GM12878 (cell line): ENCODE data around the gene SUPT3H. TPM values are rescaled to one million over a fixed set of nuclear protein-coding genes. Genes with fewer than 3 reads are reported as not detected.

Experiments used
- ATAC-seq: fragments of 200-7000 bp; cut with Tn5 transposase; 3 replicates; pipeline ENCODE4 v1.9.1; 2020; ENCODE audit warnings: mild to moderate bottlenecking, moderate library complexity
- BruUV-seq: library from RNA; stranded (reverse); fragments of 400-500 nt; replicated peaks from 2 replicates; lab custom pipeline; 2021; lab: Mats Ljungman, UMichigan
- CTCF ChIA-PET: fragments of 300-600 bp; sonication (Branson Sonifier 250); formaldehyde crosslinking; extraction: SDS; loops from one replicate; lab custom pipeline; 2021; ENCODE audit warnings: inconsistent platforms; lab: Yijun Ruan, JAX
- POLR2A ChIA-PET: fragments of 350-600 bp; formaldehyde crosslinking; extraction: SDS; loops from one replicate; lab custom pipeline; 2021; ENCODE audit warnings: inconsistent platforms; lab: Charles Lee
- RAD21 ChIA-PET: fragments of 300-600 bp; sonication (Branson Sonifier 250); formaldehyde crosslinking; loops from one replicate; lab custom pipeline; 2023; ENCODE audit warnings: antibody characterized with exemption; ENCODE audit not compliant: unreplicated experiment; lab: Charles Lee
- SMC1A ChIA-PET: fragments of 300-600 bp; sonication (Branson Sonifier 250); formaldehyde crosslinking; loops from one replicate; lab custom pipeline; 2023; ENCODE audit not compliant: unreplicated experiment, uncharacterized antibody; lab: Charles Lee
- DNase-seq: peaks from one replicate; pipeline ENCODE4 v3.0.0-alpha.2; 2011; ENCODE audit warnings: low read depth, low spot score
- FAIRE-seq: peaks from 3 replicates; lab custom pipeline; 2011; peaks lifted over from hg19 to GRCh38; lab: Jason Lieb, UNC
- H2AFZ ChIP-seq: 2 replicates; pipeline ENCODE4 v1.6.0; 2011; ENCODE audit warnings: low read depth, low read length, control low read depth; ENCODE audit not compliant: control insufficient read depth
- H3K27ac ChIP-seq: 2 replicates; pipeline ENCODE4 v1.5.1; 2011; ENCODE audit warnings: control low read depth; ENCODE audit not compliant: control insufficient read depth, insufficient read depth
- H3K27me3 ChIP-seq, 2 experiments: replicated peaks in 1 of 2; 2 replicates each; pipeline versions ENCODE4 v1.6.0 to v1.6.1; 2011; ENCODE audit warnings: low read length in 1 of 2; ENCODE audit not compliant: control insufficient read depth in 2 of 2, insufficient read depth in 2 of 2
- H3K36me3 ChIP-seq, 2 experiments: 2 replicates each; pipeline ENCODE4 v1.5.1; 2011; ENCODE audit warnings: low read length in 1 of 2; ENCODE audit not compliant: control insufficient read depth in 2 of 2, insufficient read depth in 2 of 2
- H3K4me1 ChIP-seq: 2 replicates; pipeline ENCODE4 v1.6.1; 2011; ENCODE audit warnings: mild to moderate bottlenecking, low read length, moderate library complexity, mixed read lengths; ENCODE audit not compliant: control insufficient read depth, insufficient read depth
- H3K4me2 ChIP-seq: 2 replicates; pipeline ENCODE4 v1.6.0; 2011; ENCODE audit warnings: control low read depth; ENCODE audit not compliant: control insufficient read depth, insufficient read depth
- H3K4me3 ChIP-seq: fragments of 200-600 bp; sonication (generic); 2 replicates; pipeline ENCODE4 v1.5.1; 2016
- H3K79me2 ChIP-seq: 2 replicates; pipeline ENCODE4 v1.6.0; 2011; ENCODE audit warnings: low read length; ENCODE audit not compliant: control insufficient read depth, insufficient read depth
- H3K9ac ChIP-seq: 2 replicates; pipeline ENCODE4 v1.8.0; 2011; ENCODE audit warnings: low read length, control low read depth, mixed read lengths; ENCODE audit not compliant: control insufficient read depth, insufficient read depth
- H3K9me3 ChIP-seq: replicated peaks from 3 replicates; pipeline ENCODE4 v1.5.1; 2011; ENCODE audit warnings: mild to moderate bottlenecking, low read length; ENCODE audit not compliant: control insufficient read depth, insufficient read depth
- H4K20me1 ChIP-seq: 2 replicates; pipeline ENCODE4 v1.6.0; 2011; ENCODE audit not compliant: control insufficient read depth, insufficient read depth
- BHLHE40 ChIP-seq, 2 experiments: fragments of 450-650 bp in 1 of 2; IDR thresholded peaks; 2 replicates each; pipeline ENCODE4 v1.6.1; 2011 to 2017; ENCODE audit warnings: low read depth in 2 of 2, borderline replicate concordance in 1 of 2, improper control_type of control experiment in 1 of 2, low read length in 1 of 2, mild to moderate bottlenecking in 1 of 2
- CHD1 ChIP-seq: IDR thresholded peaks from 2 replicates; pipeline ENCODE4 v1.6.1; 2012; ENCODE audit warnings: low read depth, low read length, improper control_type of control experiment
- CREM ChIP-seq: IDR thresholded peaks from 2 replicates; pipeline ENCODE4 v1.6.1; 2014; ENCODE audit warnings: antibody characterized with exemption, low read depth
- DPF2 ChIP-seq: fragments of 450-650 bp; IDR thresholded peaks from 2 replicates; pipeline ENCODE4 v1.6.1; 2017; ENCODE audit warnings: mild to moderate bottlenecking
- EED ChIP-seq: sonication (generic); IDR thresholded peaks from 2 replicates; pipeline ENCODE4 v1.6.1; 2016; ENCODE audit warnings: antibody characterized with exemption, low read depth
- IKZF1 ChIP-seq: fragments of 450-650 bp; conservative IDR thresholded peaks from 2 replicates; pipeline ENCODE4 v1.6.1; 2017; ENCODE audit warnings: antibody characterized with exemption, mild to moderate bottlenecking
- IKZF2 ChIP-seq, 2 experiments: fragments of 450-650 bp; IDR thresholded peaks; 2 replicates each; pipeline ENCODE4 v1.6.1; 2017; ENCODE audit warnings: mild to moderate bottlenecking in 2 of 2, moderate library complexity in 2 of 2
- MEF2A ChIP-seq: IDR thresholded peaks from 2 replicates; pipeline ENCODE4 v1.6.1; 2011; ENCODE audit warnings: low read depth, mild to moderate bottlenecking, low read length, moderate library complexity; ENCODE audit not compliant: insufficient read depth
- MLLT1 ChIP-seq: fragments of 450-650 bp; IDR thresholded peaks from 2 replicates; pipeline ENCODE4 v1.6.1; 2016; ENCODE audit warnings: mild to moderate bottlenecking
- POU2F2 ChIP-seq: IDR thresholded peaks from 3 replicates; pipeline ENCODE4 v1.6.1; 2011; ENCODE audit warnings: low read depth, mild to moderate bottlenecking, low read length, borderline replicate concordance
- RAD21 ChIP-seq: IDR thresholded peaks from 2 replicates; pipeline ENCODE4 v1.6.1; 2011; ENCODE audit warnings: mild to moderate bottlenecking, low read depth, low read length, moderate library complexity; ENCODE audit not compliant: insufficient read depth
- RAD51 ChIP-seq: fragments of 450-650 bp; IDR thresholded peaks from 2 replicates; pipeline ENCODE4 v1.6.1; 2016; ENCODE audit warnings: moderate library complexity, mild to moderate bottlenecking, inconsistent platforms
- RELA ChIP-seq: fragments of 450-650 bp; IDR thresholded peaks from 2 replicates; pipeline ENCODE4 v1.8.0; 2014; ENCODE audit warnings: borderline replicate concordance; ENCODE audit not compliant: partially characterized antibody
- SIN3A ChIP-seq: IDR thresholded peaks from 2 replicates; pipeline ENCODE4 v1.6.1; 2012; ENCODE audit warnings: low read depth, low read length, improper control_type of control experiment
- SMAD5 ChIP-seq: IDR thresholded peaks from 2 replicates; pipeline ENCODE4 v1.6.1; 2016; ENCODE audit warnings: antibody characterized with exemption, low read depth
- SPI1 ChIP-seq: IDR thresholded peaks from 2 replicates; pipeline ENCODE4 v1.6.1; 2011; ENCODE audit warnings: low read depth, mild to moderate bottlenecking, low read length, moderate library complexity, borderline replicate concordance; ENCODE audit not compliant: insufficient read depth
- WGBS: methylation state at CpG from one replicate; pipeline ENCODE4 v1.1.6; 2016; ENCODE audit warnings: low lambda C conversion rate; ENCODE audit not compliant: insufficient replicate concordance, insufficient coverage; ENCODE audit errors: missing lambda C conversion rate; 5-methylcytosine and 5-hydroxymethylcytosine counted together
- in situ Hi-C: fragments of 300-500 bp; cut with MboI; formaldehyde crosslinking; loops from 9 replicates; pipeline ENCODE4 v1.14.3; 2018; ENCODE audit warnings: mixed read lengths
- intact Hi-C: fragments of 100-400 bp; cut with micrococcal nuclease; formaldehyde crosslinking; loops from one replicate; pipeline ENCODE4 v1.14.2; 2022; ENCODE audit not compliant: unreplicated experiment
- polyA plus RNA-seq, 11 experiments: library from polyadenylated mRNA; depleted of rRNA in 4 of 11; unstranded in 6 of 11; stranded (reverse) in 5 of 11; fragments of >200 nt; fragmentation: Nextera tagmentation in 4 of 11; fragmentation: Illumina TruSeq in 1 of 11; extraction: Ambion mirVana in 4 of 11; extraction: Trizol in 1 of 11; gene quantifications; 1 replicate in 1 of 11; 2 replicates in 10 of 11; pipeline versions ENCODE4 v1.2.1 to v1.2.3, GENCODE V29; 2011 to 2016; ENCODE audit warnings: inconsistent platforms in 2 of 11, missing spikeins in 2 of 11, low read depth in 1 of 11
- total RNA-seq, 4 experiments: library from RNA; depleted of rRNA in 3 of 4; stranded (reverse); fragments of >200 nt in 3 of 4; fragmentation: Illumina TruSeq in 1 of 4; extraction: Trizol in 1 of 4; gene quantifications; 2 replicates each; pipeline versions ENCODE4 v1.2.1 to v1.2.3, GENCODE V29; 2013 to 2021
- TF ChIP-seq, protein P1 (sequence below): IDR thresholded peaks from 2 replicates; pipeline ENCODE4 v1.6.1; 2012; ENCODE audit warnings: low read length, inconsistent platforms
- TF ChIP-seq, protein P2 (sequence below): IDR thresholded peaks from 2 replicates; pipeline ENCODE4 v1.6.1; 2012; ENCODE audit warnings: low read depth, low read length, improper control_type of control experiment
- TF ChIP-seq, protein P3 (sequence below): fragments of 450-650 bp; IDR thresholded peaks from 2 replicates; pipeline ENCODE4 v1.6.1; 2017; ENCODE audit warnings: low read depth, mild to moderate bottlenecking, moderate library complexity

Gene SUPT3H
- total and polyA plus RNA-seq, 10 of the 15 experiments (the other 5 are each of a cell fraction or from before 2014, with no cell fraction given): 0.51 to 3.7 (median 2.0) TPM

GRCh38 chr6:44779130-44779826 is 598.5 kb downstream of the SUPT3H start:
- no peak overlapping the region for H3K9ac ChIP-seq
- H3K9me3 ChIP-seq: peaks cover 3% of the 10 kb centered on the region; the same call in 2 of the 3 replicates
- H3K27ac ChIP-seq: no peak overlapping the region; the same call in 1 of the 2 replicates
- no peak for FAIRE-seq
- BruUV-seq: no TSS peak
- no peaks in the 10 kb centered on the region for H3K36me3 ChIP-seq
- intact Hi-C loops (loop anchor here (2.0 kb wide), 1 partner anchor 40 kb away; no protein-coding TSS in a partner anchor), in situ Hi-C loops (no loop called here)
- H3K79me2 ChIP-seq: no peaks in the 10 kb centered on the region
- no peak overlapping the region for H3K4me3 ChIP-seq
- 33% methylated on average over 8 of the region's 8 CpGs for WGBS
- no peaks in the 10 kb centered on the region for H3K27me3 ChIP-seq
- H2AFZ ChIP-seq: peak overlapping the region; percentile 15; the same call in 1 of the 2 replicates
- CTCF ChIA-PET: interaction anchor here (0.8 to 1.6 kb wide), 9 partner anchors 10 to 123 kb away, joined by 3 to 7 read pairs (median 3); no protein-coding TSS in a partner anchor
- POLR2A ChIA-PET: interaction anchor here (0.7 kb wide), 1 partner anchor 37 kb away, joined by 3 read pairs; no protein-coding TSS in a partner anchor
- no peaks in the 10 kb centered on the region for H4K20me1 ChIP-seq
- no peak overlapping the region for H3K4me2 ChIP-seq
- peaks cover 15% of the 10 kb centered on the region for H3K4me1 ChIP-seq
- peak; percentile 96 for ATAC-seq
- SMC1A ChIA-PET: interaction anchor here (0.5 to 3.1 kb wide), 11 partner anchors 9 to 1143 kb away, joined by 3 to 15 read pairs (median 4); no protein-coding TSS in a partner anchor
- RAD21 ChIA-PET: interaction anchor here (1.0 to 1.4 kb wide), 4 partner anchors 45 to 935 kb away, joined by 3 to 4 read pairs (median 3); no protein-coding TSS in a partner anchor
- peak; percentile 62 for DNase-seq
- TF ChIP-seq, protein P1, sequence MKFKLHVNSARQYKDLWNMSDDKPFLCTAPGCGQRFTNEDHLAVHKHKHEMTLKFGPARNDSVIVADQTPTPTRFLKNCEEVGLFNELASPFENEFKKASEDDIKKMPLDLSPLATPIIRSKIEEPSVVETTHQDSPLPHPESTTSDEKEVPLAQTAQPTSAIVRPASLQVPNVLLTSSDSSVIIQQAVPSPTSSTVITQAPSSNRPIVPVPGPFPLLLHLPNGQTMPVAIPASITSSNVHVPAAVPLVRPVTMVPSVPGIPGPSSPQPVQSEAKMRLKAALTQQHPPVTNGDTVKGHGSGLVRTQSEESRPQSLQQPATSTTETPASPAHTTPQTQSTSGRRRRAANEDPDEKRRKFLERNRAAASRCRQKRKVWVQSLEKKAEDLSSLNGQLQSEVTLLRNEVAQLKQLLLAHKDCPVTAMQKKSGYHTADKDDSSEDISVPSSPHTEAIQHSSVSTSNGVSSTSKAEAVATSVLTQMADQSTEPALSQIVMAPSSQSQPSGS: 0 out of 2 replicates have a peak, but pooled peaks have one; percentile 53
- TF ChIP-seq IKZF1: peak; percentile 83
- TF ChIP-seq RAD21: no peak
- TF ChIP-seq EED: peak; percentile 55
- TF ChIP-seq MEF2A: 0 out of 2 replicates have a peak, but pooled peaks have one; percentile 14
- peak; percentile 22; the same call in 1 of the 2 replicates for TF ChIP-seq CREM
- no peak for TF ChIP-seq SMAD5
- no peak for TF ChIP-seq MLLT1
- peak; percentile 43; the same call in 1 of the 2 replicates for TF ChIP-seq RAD51
- TF ChIP-seq SPI1: peak; percentile 92
- peak; percentile 25 to 53; a peak in 2 of 4 replicates for TF ChIP-seq BHLHE40 (IDR thresholded peaks at IDR 0.05; ENCODE audit: borderline replicate concordance in 1 of 2, low read depth in 2 of 2, low read length in 1 of 2)
- no peak for TF ChIP-seq RELA
- no peak for TF ChIP-seq SIN3A
- TF ChIP-seq, protein P2, sequence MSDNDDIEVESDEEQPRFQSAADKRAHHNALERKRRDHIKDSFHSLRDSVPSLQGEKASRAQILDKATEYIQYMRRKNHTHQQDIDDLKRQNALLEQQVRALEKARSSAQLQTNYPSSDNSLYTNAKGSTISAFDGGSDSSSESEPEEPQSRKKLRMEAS: no peak; the same call in 1 of the 2 replicates
- peak; percentile 81 for TF ChIP-seq IKZF2 (IDR thresholded peaks at IDR 0.05)
- TF ChIP-seq POU2F2: no peak
- TF ChIP-seq CHD1: no peak
- TF ChIP-seq, protein P3, sequence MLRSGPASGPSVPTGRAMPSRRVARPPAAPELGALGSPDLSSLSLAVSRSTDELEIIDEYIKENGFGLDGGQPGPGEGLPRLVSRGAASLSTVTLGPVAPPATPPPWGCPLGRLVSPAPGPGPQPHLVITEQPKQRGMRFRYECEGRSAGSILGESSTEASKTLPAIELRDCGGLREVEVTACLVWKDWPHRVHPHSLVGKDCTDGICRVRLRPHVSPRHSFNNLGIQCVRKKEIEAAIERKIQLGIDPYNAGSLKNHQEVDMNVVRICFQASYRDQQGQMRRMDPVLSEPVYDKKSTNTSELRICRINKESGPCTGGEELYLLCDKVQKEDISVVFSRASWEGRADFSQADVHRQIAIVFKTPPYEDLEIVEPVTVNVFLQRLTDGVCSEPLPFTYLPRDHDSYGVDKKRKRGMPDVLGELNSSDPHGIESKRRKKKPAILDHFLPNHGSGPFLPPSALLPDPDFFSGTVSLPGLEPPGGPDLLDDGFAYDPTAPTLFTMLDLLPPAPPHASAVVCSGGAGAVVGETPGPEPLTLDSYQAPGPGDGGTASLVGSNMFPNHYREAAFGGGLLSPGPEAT: peak; percentile 46; the same call in 1 of the 2 replicates
- TF ChIP-seq DPF2: peak; percentile 69; the same call in 1 of the 2 replicates
